Measurements from ENCODE around the gene ANKRD13B.

GRCh38 chr17:29629839-29630238 is 36.9 kb downstream of the ANKRD13B start:
- TF ChIP-seq CTCF (IDR thresholded peaks at IDR 0.05) (no peak), EZH2phosphoT487 (IDR thresholded peaks at IDR 0.05) (no peak)
